ENCODE data around the gene ALPL.

DNA sequence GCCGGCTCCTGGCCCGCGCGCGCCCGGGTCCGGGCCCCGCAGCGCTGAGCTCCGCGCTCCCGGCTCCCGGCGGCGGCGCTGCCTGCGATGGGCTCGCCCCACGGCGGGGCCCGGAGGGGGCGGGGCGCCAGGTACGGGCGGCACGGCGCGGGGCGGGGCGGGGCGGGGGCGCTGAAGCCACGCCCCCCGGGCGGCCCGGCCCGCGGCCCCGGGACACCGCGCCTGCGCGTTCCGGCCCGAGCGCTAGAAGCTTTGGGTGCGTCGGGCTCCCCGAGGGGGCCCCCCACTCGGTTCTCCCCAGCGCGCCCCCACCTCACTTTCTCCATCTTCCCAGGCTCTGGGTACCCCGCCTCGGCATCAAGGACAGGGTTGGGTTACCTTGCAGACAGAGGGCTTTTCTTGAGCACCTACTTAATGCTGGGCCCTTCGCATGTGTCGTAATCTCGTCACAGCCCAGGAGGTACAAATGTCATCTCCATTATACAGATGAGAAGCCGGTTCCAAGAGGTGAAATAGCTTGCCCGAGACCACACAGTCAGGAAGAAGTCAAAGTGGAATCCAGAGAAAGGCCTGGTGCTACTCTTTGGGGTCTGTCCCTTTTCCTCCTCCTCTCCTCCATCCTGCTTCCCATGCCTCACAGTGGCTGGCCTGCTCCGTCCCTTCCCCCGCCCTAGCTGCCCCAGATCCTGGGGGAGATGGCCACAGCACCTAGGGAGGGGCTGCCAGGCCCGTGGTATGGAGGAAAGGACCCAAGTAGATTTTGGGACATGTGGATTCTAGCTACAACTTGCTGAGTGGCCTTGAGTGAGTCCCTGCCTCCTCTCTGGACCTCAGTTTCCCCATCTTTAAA lies 113.5 kb downstream of the ALPL start:
- TF ChIP-seq, protein P1, sequence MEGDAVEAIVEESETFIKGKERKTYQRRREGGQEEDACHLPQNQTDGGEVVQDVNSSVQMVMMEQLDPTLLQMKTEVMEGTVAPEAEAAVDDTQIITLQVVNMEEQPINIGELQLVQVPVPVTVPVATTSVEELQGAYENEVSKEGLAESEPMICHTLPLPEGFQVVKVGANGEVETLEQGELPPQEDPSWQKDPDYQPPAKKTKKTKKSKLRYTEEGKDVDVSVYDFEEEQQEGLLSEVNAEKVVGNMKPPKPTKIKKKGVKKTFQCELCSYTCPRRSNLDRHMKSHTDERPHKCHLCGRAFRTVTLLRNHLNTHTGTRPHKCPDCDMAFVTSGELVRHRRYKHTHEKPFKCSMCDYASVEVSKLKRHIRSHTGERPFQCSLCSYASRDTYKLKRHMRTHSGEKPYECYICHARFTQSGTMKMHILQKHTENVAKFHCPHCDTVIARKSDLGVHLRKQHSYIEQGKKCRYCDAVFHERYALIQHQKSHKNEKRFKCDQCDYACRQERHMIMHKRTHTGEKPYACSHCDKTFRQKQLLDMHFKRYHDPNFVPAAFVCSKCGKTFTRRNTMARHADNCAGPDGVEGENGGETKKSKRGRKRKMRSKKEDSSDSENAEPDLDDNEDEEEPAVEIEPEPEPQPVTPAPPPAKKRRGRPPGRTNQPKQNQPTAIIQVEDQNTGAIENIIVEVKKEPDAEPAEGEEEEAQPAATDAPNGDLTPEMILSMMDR (conservative IDR thresholded peaks at IDR 0.05; ENCODE audit: low read depth, low read length), result no peak
- TF ChIP-seq EZH2 (IDR thresholded peaks at IDR 0.05; ENCODE audit: low read length, unreplicated experiment), result no peak

Measured in PC-3 (cell line).